Small intestine (tissue), 7 donors: Measurements from ENCODE around the gene TNFRSF21. TPM values are rescaled to one million over a fixed set of nuclear protein-coding genes. Genes with fewer than 3 reads are reported as not detected.
"Not testable (repeated sequence)": the region's sequence is repeated elsewhere in the genome, so short reads cannot be mapped to it uniquely, and the experiment has no call there.

Experiments used
- DNase-seq, 2 donors: peaks; one replicate each; pipeline versions ENCODE4 v3.0.0 to v3.0.0-alpha.2; 2013
- FAIRE-seq: peaks from 2 replicates; lab custom pipeline; 2012; peaks lifted over from hg19 to GRCh38; lab: Jason Lieb, UNC
- H3K27ac ChIP-seq, 3 donors: one replicate each; pipeline ENCODE4 v1.5.1; 2013; ENCODE audit warnings: low read length in 2 of 3, mild to moderate bottlenecking in 2 of 3, control low read depth in 1 of 3, inconsistent platforms in 1 of 3, low read depth in 1 of 3, moderate library complexity in 1 of 3
- H3K27me3 ChIP-seq, 3 donors: one replicate each; pipeline ENCODE4 v1.6.1; 2013; ENCODE audit warnings: low read length in 3 of 3, inconsistent platforms in 1 of 3; ENCODE audit not compliant: control insufficient read depth in 3 of 3, insufficient read depth in 3 of 3
- H3K36me3 ChIP-seq, 3 donors: one replicate each; pipeline ENCODE4 v1.6.1; 2013; ENCODE audit warnings: low read length in 3 of 3, inconsistent platforms in 1 of 3, low read depth in 1 of 3, mild to moderate bottlenecking in 1 of 3, moderate library complexity in 1 of 3; ENCODE audit not compliant: control insufficient read depth in 3 of 3, insufficient read depth in 2 of 3
- H3K4me1 ChIP-seq, 3 donors: one replicate each; pipeline ENCODE4 v1.6.1; 2013; ENCODE audit warnings: low read length in 2 of 3, inconsistent platforms in 1 of 3, low read depth in 1 of 3, mild to moderate bottlenecking in 1 of 3, moderate library complexity in 1 of 3; ENCODE audit not compliant: control insufficient read depth in 3 of 3, insufficient read depth in 2 of 3
- H3K4me3 ChIP-seq, 3 donors: one replicate each; pipeline ENCODE4 v1.5.1; 2013; ENCODE audit warnings: low read length in 3 of 3, control low read depth in 1 of 3, inconsistent platforms in 1 of 3, low read depth in 1 of 3, mild to moderate bottlenecking in 1 of 3, moderate library complexity in 1 of 3
- H3K9me3 ChIP-seq, 2 donors: one replicate each; pipeline ENCODE4 v1.6.1; 2013; ENCODE audit warnings: low read depth in 1 of 2, low read length in 1 of 2; ENCODE audit not compliant: control insufficient read depth in 2 of 2, insufficient read depth in 1 of 2
- WGBS, 3 donors: extraction: QIAGEN DNeasy Blood & Tissue Kit; methylation state at CpG; one replicate each; pipeline ENCODE4 v1.1.7; 2013; 5-methylcytosine and 5-hydroxymethylcytosine counted together
- polyA plus RNA-seq, 4 donors: library from polyadenylated mRNA; stranded (reverse) in 3 of 4; unstranded in 1 of 4; fragments of 200-250 nt in 3 of 4; fragments of 120-200 nt in 1 of 4; gene quantifications; one replicate each; pipeline versions ENCODE4 v1.2.1 to v1.2.3, GENCODE V29; 2013
- donor health status: healthy with polysubstance abuse.
- donor health status: control.
- donor health status: control.
- donor health status: Bipolar disorder and iron deficiency.
- donor health status: healthy.

Gene TNFRSF21
- polyA plus RNA-seq, 4 donors = 5.4 to 28.8 (median 7.6) TPM

- H3K4me1 ChIP-seq = peaks cover 0 to 6% (median 0%) of the 10 kb centered on the region in 3 donors
- H3K9me3 ChIP-seq = peaks cover 0 to 3% of the 10 kb centered on the region in 2 donors
- 39 to 68% (median 51%) methylated on average over 3 of the region's 3 CpGs for WGBS, 3 donors
- DNase-seq (peak in 1 of 2 donors; percentile 39), FAIRE-seq (no peak)
- H3K4me3 ChIP-seq = no peak overlapping the region
- H3K27ac ChIP-seq = no peak overlapping the region
- H3K27me3 ChIP-seq = no peaks in the 10 kb centered on the region
- H3K36me3 ChIP-seq = no peaks in the 10 kb centered on the region
Observed at GRCh38 chr6:47318236-47318989, 8.7 kb upstream of the TNFRSF21 start.

DNA sequence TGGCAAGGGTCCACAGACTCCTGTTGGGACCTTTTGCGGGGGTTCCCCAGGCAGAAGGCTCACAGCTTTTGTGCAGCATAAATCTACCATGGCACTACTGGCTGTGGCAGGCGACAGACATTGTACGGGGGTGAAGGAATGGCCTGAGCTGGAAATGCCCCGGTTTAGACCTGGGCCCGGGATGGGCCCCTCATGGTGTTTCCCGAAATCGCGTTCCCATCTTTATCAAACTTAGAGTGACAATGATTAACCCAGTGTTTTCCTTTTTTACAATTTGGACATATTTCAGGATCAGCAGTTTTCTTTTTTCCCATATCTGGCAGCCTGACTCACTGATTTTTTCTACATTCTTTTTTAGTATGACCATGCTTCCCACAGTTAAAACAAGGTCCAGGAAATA is 5.5 kb upstream of the TNFRSF21 start:
- H3K4me1 ChIP-seq, H3K4me3 ChIP-seq: not testable (repeated sequence)
- peak in 1 of 2 donors; percentile 33 for DNase-seq

GRCh38 chr6:47310131-47310480 is 401 bp upstream of the TNFRSF21 start:
- H3K36me3 ChIP-seq = no peaks in the 10 kb centered on the region
- peaks cover 0 to 16% (median 0%) of the 10 kb centered on the region in 3 donors for H3K4me1 ChIP-seq
- 2 to 4% (median 2%) methylated on average over 7 of the region's 7 CpGs for WGBS, 3 donors
- peaks cover 0 to 5% (median 0%) of the 10 kb centered on the region in 3 donors for H3K27me3 ChIP-seq
- H3K27ac ChIP-seq = no peak overlapping the region
- DNase-seq = no peak
- no peak for FAIRE-seq
- H3K4me3 ChIP-seq = peak overlapping the region in 1 of 3 donors; percentile 20
- H3K9me3 ChIP-seq = peaks cover 0 to 8% of the 10 kb centered on the region in 2 donors

More for the DNA sequence above, 5.5 kb upstream of the TNFRSF21 start:
- peak overlapping the region in 1 of 3 donors; percentile 63 for H3K27ac ChIP-seq
- 58 to 70% (median 65%) methylated on average over 8 of the region's 8 CpGs for WGBS, 3 donors
- H3K36me3 ChIP-seq, H3K27me3 ChIP-seq, FAIRE-seq, H3K9me3 ChIP-seq: not testable (repeated sequence)

DNA sequence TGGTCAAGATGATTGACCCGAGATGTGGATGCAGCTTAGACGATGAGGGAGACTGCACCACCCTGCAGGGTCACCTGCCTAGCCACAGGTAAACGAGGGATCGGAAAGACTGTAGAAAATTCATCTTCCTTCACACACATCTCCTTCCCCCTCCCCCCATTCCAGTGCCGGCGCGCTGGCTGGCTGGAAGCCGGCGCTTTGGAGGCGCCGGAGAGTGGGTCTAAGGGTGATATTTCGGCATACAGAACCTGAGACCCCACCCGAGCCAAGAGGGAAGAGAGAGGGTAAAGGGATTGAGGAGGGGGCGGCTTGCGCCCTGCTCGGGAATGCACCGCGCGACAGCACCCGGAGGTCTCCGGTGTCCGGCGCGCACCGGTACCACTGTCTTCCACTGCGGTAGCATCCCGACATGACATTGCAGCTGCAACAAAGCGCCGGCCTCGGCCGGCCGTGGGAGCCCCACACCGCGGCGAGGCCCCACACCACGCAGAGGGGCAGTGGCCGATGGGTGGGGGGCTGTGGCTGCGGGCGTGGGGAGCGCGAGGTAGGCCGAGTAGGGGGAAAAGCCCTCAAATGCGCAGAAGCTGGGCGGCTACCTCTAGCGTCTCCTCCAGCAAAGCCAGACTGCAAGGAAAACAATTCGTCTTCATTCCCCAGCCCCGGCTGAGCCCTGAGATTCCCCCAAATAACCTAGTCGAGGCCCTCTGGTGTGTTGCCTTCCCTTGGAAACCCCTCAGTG is 984 bp downstream of the TNFRSF21 start:
- DNase-seq (peak; percentile 24 to 83), FAIRE-seq (no peak)
- H3K4me1 ChIP-seq = peaks cover 0 to 17% (median under 1%) of the 10 kb centered on the region in 3 donors
- peaks cover 0 to 5% (median 0%) of the 10 kb centered on the region in 3 donors for H3K27me3 ChIP-seq
- WGBS, 3 donors = 2 to 3% (median 2%) methylated on average over 42 to 48 of the region's 48 CpGs
- H3K27ac ChIP-seq = peak overlapping the region in 1 of 3 donors; percentile 86
- peaks cover 0 to 8% of the 10 kb centered on the region in 2 donors for H3K9me3 ChIP-seq
- peak overlapping the region; percentile 57 to 82 (median 74) for H3K4me3 ChIP-seq
- no peaks in the 10 kb centered on the region for H3K36me3 ChIP-seq

DNA sequence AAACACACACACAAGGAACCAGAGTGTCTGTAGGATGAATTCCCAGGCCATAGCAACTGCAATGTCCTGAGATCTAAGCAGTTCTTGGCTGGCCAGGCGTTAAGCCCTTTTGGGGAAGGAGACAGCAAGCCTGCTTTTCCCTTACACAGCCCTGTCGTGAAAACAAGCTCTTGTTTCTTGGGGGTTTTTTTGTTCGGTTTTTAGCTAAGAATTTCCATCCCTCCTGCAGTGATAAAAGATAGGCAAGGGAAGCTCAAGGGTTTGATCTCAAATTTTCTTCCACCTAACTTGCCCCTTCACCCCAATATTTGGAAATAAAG is 1.5 kb downstream of the TNFRSF21 start:
- H3K4me1 ChIP-seq = peaks cover 0 to 22% (median 2%) of the 10 kb centered on the region in 3 donors
- H3K27me3 ChIP-seq = peaks cover 0 to 5% (median 0%) of the 10 kb centered on the region in 3 donors
- H3K4me3 ChIP-seq = peak overlapping the region in 2 of 3 donors; percentile 57 to 82
- DNase-seq (no peak), FAIRE-seq (no peak)
- 30 to 48% (median 37%) methylated on average over 3 of the region's 3 CpGs for WGBS, 3 donors
- H3K27ac ChIP-seq = no peak overlapping the region
- no peaks in the 10 kb centered on the region for H3K36me3 ChIP-seq
- H3K9me3 ChIP-seq = peaks cover 0 to 4% of the 10 kb centered on the region in 2 donors

GRCh38 chr6:47307362-47308197 is 2.1 kb downstream of the TNFRSF21 start:
- WGBS, 3 donors = 91 to 97% (median 94%) methylated on average over 7 of the region's 7 CpGs
- Histone ChIP-seq H3K27ac (no peak overlapping the region), H3K36me3 (no peaks in the 10 kb centered on the region), H3K4me3 (peak overlapping the region in 2 of 3 donors; percentile 57 to 82), H3K27me3 (peaks cover 0 to 5% (median 0%) of the 10 kb centered on the region in 3 donors), H3K4me1 (peaks cover 0 to 28% (median 2%) of the 10 kb centered on the region in 3 donors), H3K9me3 (no peaks in the 10 kb centered on the region)
- FAIRE-seq = no peak
- peak; percentile 17 to 28 for DNase-seq

GRCh38 chr6:47306887-47307286 is 2.8 kb downstream of the TNFRSF21 start:
- Histone ChIP-seq H3K36me3 (no peaks in the 10 kb centered on the region), H3K9me3 (no peaks in the 10 kb centered on the region), H3K27ac (no peak overlapping the region), H3K4me3 (no peak overlapping the region), H3K27me3 (peaks cover 0 to 5% (median 0%) of the 10 kb centered on the region in 3 donors), H3K4me1 (peaks cover 0 to 28% (median 2%) of the 10 kb centered on the region in 3 donors)
- no peak for DNase-seq
- FAIRE-seq = no peak
- 74 to 92% (median 87%) methylated on average over 2 of the region's 2 CpGs for WGBS, 3 donors

DNA sequence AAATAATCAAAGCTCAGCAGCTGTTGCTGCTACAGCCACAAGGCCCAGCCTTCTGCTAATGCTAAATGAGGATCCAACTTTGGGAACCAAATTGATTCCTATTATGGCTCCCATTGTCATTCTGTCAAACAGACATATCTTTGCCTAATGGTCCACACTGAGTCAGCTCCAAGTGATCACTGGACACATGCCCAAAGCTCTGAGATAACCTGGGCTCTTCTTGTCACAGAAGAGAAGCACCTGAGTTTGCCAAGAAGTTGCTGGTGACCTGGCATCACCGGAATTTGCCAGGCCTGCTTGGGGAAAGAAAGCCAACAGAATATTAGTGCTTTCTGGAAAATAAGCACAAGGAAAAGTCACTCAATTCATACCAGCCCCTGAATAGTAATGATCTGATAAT is 5.8 kb downstream of the TNFRSF21 start:
- Histone ChIP-seq H3K4me1 (peaks cover 0 to 28% (median 2%) of the 10 kb centered on the region in 3 donors), H3K36me3 (no peaks in the 10 kb centered on the region), H3K4me3 (no peak overlapping the region), H3K27me3 (peaks cover 0 to 5% (median 0%) of the 10 kb centered on the region in 3 donors), H3K27ac (peak overlapping the region in 1 of 3 donors; percentile 51), H3K9me3 (no peaks in the 10 kb centered on the region)
- WGBS, 3 donors = 86 to 96% (median 91%) methylated on average over 1 of the region's 1 CpG
- DNase-seq (no peak), FAIRE-seq (no peak)
